ENCODE results near the gene P4HA1. TPM values are rescaled to one million over a fixed set of nuclear protein-coding genes. Genes with fewer than 3 reads are reported as not detected.

P4HA1 gene
- total RNA-seq, 1 experiment from 2014 or later, result 20.9 TPM

DNA sequence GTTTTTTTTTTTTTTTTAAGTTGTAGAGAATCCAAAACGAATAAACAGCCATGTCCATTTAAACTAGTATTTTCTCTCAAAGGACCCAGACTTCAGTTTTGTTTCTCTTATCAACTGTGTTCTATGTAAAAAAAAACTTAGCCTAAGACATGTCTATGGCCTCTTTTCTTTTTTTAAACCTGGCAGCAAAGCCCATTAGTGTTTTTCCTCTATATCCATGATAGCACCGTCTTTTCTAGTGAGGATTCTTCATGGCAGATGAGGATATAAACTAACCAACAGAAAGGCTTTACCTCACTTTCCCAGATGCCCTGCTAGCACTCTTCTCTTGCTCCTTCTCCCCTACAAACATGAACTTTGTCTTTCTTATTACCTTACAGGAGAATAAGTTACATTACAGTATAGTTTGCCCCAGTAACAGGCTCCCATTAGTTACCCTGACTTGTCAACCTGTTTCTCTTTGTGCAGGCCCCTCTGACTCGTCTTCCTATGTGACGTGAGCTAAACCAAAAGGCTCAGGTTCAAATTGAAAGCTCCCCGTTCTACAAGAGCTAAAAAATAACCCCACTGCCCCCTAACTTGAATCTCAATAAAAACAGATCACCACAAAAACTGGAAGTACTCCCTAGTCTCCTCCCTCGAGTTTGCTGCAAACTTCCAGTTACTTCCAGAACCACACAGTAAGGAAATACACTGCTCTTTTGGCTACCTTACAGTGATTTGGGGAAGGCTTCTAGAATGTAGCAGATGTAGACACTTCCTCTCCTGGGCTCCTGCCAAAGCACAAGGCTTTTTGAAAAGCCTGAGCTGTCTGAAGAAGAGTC lies 20.1 kb downstream of the P4HA1 start:
- no peak for DNase-seq
- Mint-ChIP-seq H3K9me3 (ENCODE audit: low read depth, unreplicated experiment) (no peaks in the 10 kb centered on the region), H3K27ac (ENCODE audit: unreplicated experiment) (no peak overlapping the region)

GRCh38 chr10:73075829-73076228 lies 20.8 kb downstream of the P4HA1 start:
- H3K36me3 Mint-ChIP-seq (ENCODE audit: insufficient read depth, unreplicated experiment), result no peaks in the 10 kb centered on the region
- intact Hi-C loops (cut with micrococcal nuclease; ENCODE audit: unreplicated experiment), result no loop called here
- CTCF ChIA-PET, result no interaction called here
- peaks cover 11% of the 10 kb centered on the region for H3K4me1 Mint-ChIP-seq (ENCODE audit: low read depth, unreplicated experiment)
- TF ChIP-seq CTCF (IDR thresholded peaks at IDR 0.05; ENCODE audit: unreplicated experiment), result no peak
- H3K4me3 Mint-ChIP-seq (ENCODE audit: low read depth, unreplicated experiment), result no peak overlapping the region
- H3K27ac Mint-ChIP-seq (ENCODE audit: unreplicated experiment), result no peak overlapping the region
- H3K9me3 Mint-ChIP-seq (ENCODE audit: low read depth, unreplicated experiment), result no peaks in the 10 kb centered on the region
- no peak for DNase-seq
- BruUV-seq (replicated peaks), result no TSS peak
- no peaks in the 10 kb centered on the region for H3K27me3 Mint-ChIP-seq (ENCODE audit: unreplicated experiment)

More for the DNA sequence above, 20.1 kb downstream of the P4HA1 start:
- H3K4me3 Mint-ChIP-seq (ENCODE audit: low read depth, unreplicated experiment), result no peak overlapping the region
- H3K27me3 Mint-ChIP-seq (ENCODE audit: unreplicated experiment), result no peaks in the 10 kb centered on the region
- no peaks in the 10 kb centered on the region for H3K36me3 Mint-ChIP-seq (ENCODE audit: insufficient read depth, unreplicated experiment)
- CTCF ChIA-PET, result no interaction called here
- peaks cover 11% of the 10 kb centered on the region for H3K4me1 Mint-ChIP-seq (ENCODE audit: low read depth, unreplicated experiment)
- BruUV-seq (replicated peaks), result no TSS peak
- TF ChIP-seq CTCF (IDR thresholded peaks at IDR 0.05; ENCODE audit: unreplicated experiment), result no peak
- intact Hi-C loops (cut with micrococcal nuclease; ENCODE audit: unreplicated experiment), result no loop called here

- no peak for DNase-seq
- Mint-ChIP-seq H3K36me3 (ENCODE audit: insufficient read depth, unreplicated experiment) (no peaks in the 10 kb centered on the region), H3K4me3 (ENCODE audit: low read depth, unreplicated experiment) (no peak overlapping the region), H3K4me1 (ENCODE audit: low read depth, unreplicated experiment) (peaks cover 11% of the 10 kb centered on the region), H3K27me3 (ENCODE audit: unreplicated experiment) (no peaks in the 10 kb centered on the region), H3K9me3 (ENCODE audit: low read depth, unreplicated experiment) (no peaks in the 10 kb centered on the region), H3K27ac (ENCODE audit: unreplicated experiment) (no peak overlapping the region)
- CTCF ChIA-PET, result no interaction called here
- intact Hi-C loops (cut with micrococcal nuclease; ENCODE audit: unreplicated experiment), result no loop called here
- TF ChIP-seq CTCF (IDR thresholded peaks at IDR 0.05; ENCODE audit: unreplicated experiment), result no peak
- BruUV-seq (replicated peaks), result no TSS peak
These were observed 23.0 kb downstream of the P4HA1 start for GRCh38 chr10:73073627-73074026.

- intact Hi-C loops (cut with micrococcal nuclease; ENCODE audit: unreplicated experiment), result no loop called here
- TF ChIP-seq CTCF (IDR thresholded peaks at IDR 0.05; ENCODE audit: unreplicated experiment), result no peak
- Mint-ChIP-seq H3K4me1 (ENCODE audit: low read depth, unreplicated experiment) (no peaks in the 10 kb centered on the region), H3K4me3 (ENCODE audit: low read depth, unreplicated experiment) (no peak overlapping the region), H3K9me3 (ENCODE audit: low read depth, unreplicated experiment) (no peaks in the 10 kb centered on the region), H3K36me3 (ENCODE audit: insufficient read depth, unreplicated experiment) (no peaks in the 10 kb centered on the region), H3K27me3 (ENCODE audit: unreplicated experiment) (no peaks in the 10 kb centered on the region), H3K27ac (ENCODE audit: unreplicated experiment) (no peak overlapping the region)
- no peak for DNase-seq
- CTCF ChIA-PET, result no interaction called here
- BruUV-seq (replicated peaks), result no TSS peak
These were observed 31.2 kb downstream of the P4HA1 start for GRCh38 chr10:73065441-73065840.

All from Calu3 (cell line).